Caco-2 (cell line): Measurements from ENCODE around the gene RTL10. TPM values are rescaled to one million over a fixed set of nuclear protein-coding genes. Genes with fewer than 3 reads are reported as not detected.

Experiments used
- BruUV-seq: library from RNA; stranded (reverse); fragments of 400-500 nt; replicated peaks from 2 replicates; lab custom pipeline; 2021; lab: Mats Ljungman, UMichigan
- CTCF ChIA-PET: fragments of 300-600 bp; sonication (Branson Sonifier 250); formaldehyde crosslinking; loops from one replicate; lab custom pipeline; 2022; ENCODE audit warnings: antibody characterized with exemption; lab: Charles Lee
- POLR2A ChIA-PET: fragments of 300-600 bp; sonication (Branson Sonifier 250); formaldehyde crosslinking; loops from one replicate; lab custom pipeline; 2022; ENCODE audit warnings: antibody characterized with exemption; lab: Charles Lee
- DNase-seq, 2 experiments: peaks; one replicate each; pipeline versions ENCODE4 v3.0.0 to v3.0.0-alpha.2; 2020 to 2022
- H3K27me3 ChIP-seq: replicated peaks from 2 replicates; pipeline ENCODE4 v1.6.0; 2011; ENCODE audit warnings: low read length; ENCODE audit not compliant: control insufficient read depth, insufficient read depth
- H3K36me3 ChIP-seq: 2 replicates; pipeline ENCODE4 v1.5.1; 2011; ENCODE audit warnings: low read length; ENCODE audit not compliant: control insufficient read depth, insufficient read depth
- H3K4me1 ChIP-seq: fragments of 250-450 bp; sonication (Bioruptor Pico); 2 replicates; pipeline ENCODE4 v1.5.1; 2020; ENCODE audit warnings: mild to moderate bottlenecking
- H3K4me3 ChIP-seq: 2 replicates; pipeline ENCODE4 v1.5.1; 2011; ENCODE audit warnings: low read depth, mild to moderate bottlenecking, control low read depth, low read length
- H3K9me3 ChIP-seq: fragments of 250-450 bp; sonication (Bioruptor Pico); 2 replicates; pipeline ENCODE4 v1.5.1; 2020; ENCODE audit warnings: mild to moderate bottlenecking, moderate library complexity
- H3K27ac Mint-ChIP-seq: one replicate; pipeline ENCODE4 v1.8.0; 2022; ENCODE audit warnings: mixed read lengths; ENCODE audit not compliant: unreplicated experiment
- H3K27me3 Mint-ChIP-seq: one replicate; pipeline ENCODE4 v1.8.0; 2022; ENCODE audit warnings: mixed read lengths; ENCODE audit not compliant: insufficient read depth, unreplicated experiment
- H3K36me3 Mint-ChIP-seq: one replicate; pipeline ENCODE4 v1.8.0; 2022; ENCODE audit warnings: mild to moderate bottlenecking, mixed read lengths; ENCODE audit not compliant: insufficient read depth, unreplicated experiment
- H3K4me1 Mint-ChIP-seq: one replicate; pipeline ENCODE4 v1.8.0; 2022; ENCODE audit warnings: low read depth, mixed read lengths; ENCODE audit not compliant: unreplicated experiment
- H3K4me3 Mint-ChIP-seq: one replicate; pipeline ENCODE4 v1.8.0; 2022; ENCODE audit warnings: mild to moderate bottlenecking, moderate library complexity, mixed read lengths; ENCODE audit not compliant: unreplicated experiment
- H3K9me3 Mint-ChIP-seq: one replicate; pipeline ENCODE4 v1.8.0; 2022; ENCODE audit warnings: mixed read lengths; ENCODE audit not compliant: unreplicated experiment
- intact Hi-C: fragments of 100-400 bp; cut with micrococcal nuclease; formaldehyde crosslinking; loops from one replicate; pipeline ENCODE4 v1.10.0; 2022; ENCODE audit not compliant: unreplicated experiment
- total RNA-seq: library from RNA; stranded (reverse); gene quantifications from 2 replicates; pipeline ENCODE4 v1.2.3, GENCODE V29; 2022
- TF ChIP-seq, protein P1 (sequence below), 2 experiments: fragments of 200-600 bp in 1 of 2; IDR thresholded peaks; 1 replicate in 1 of 2; 2 replicates in 1 of 2; pipeline versions ENCODE4 v1.5.1 to v1.8.0; 2011 to 2022; ENCODE audit warnings: antibody characterized with exemption in 1 of 2, control low read depth in 1 of 2, inconsistent platforms in 1 of 2, low read depth in 1 of 2, low read length in 1 of 2, mild to moderate bottlenecking in 1 of 2, moderate library complexity in 1 of 2; ENCODE audit not compliant: insufficient read depth in 1 of 2, severe bottlenecking in 1 of 2, unreplicated experiment in 1 of 2

RTL10 gene
- total RNA-seq, 1 experiment from 2014 or later: 27.5 TPM

DNA sequence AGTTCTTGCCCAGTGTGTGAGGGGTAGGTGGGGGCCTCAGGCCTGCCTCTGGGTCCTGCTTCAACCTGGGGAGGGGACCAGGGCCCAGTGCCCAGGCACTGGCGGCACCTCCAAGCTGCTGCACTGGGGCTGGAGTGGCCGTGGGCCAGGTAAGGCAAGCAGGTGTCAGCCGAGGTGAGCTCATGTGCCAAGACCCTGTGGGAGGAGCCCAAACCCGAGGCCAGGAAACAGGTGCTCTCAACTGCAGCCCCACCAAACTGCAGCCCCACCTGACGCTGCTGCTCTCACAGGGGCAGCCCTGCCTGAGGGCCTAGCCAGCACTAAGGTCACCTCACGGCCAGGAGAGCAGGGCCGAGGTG lies 18.1 kb upstream of the RTL10 start:
- Histone ChIP-seq H3K4me3 (no peak overlapping the region), H3K4me1 (no peaks in the 10 kb centered on the region), H3K9me3 (no peaks in the 10 kb centered on the region), H3K36me3 (no peaks in the 10 kb centered on the region), H3K27me3 (no peaks in the 10 kb centered on the region)
- CTCF ChIA-PET: no interaction called here
- H3K4me1 Mint-ChIP-seq: no peaks in the 10 kb centered on the region
- no peaks in the 10 kb centered on the region for H3K9me3 Mint-ChIP-seq
- no peak for DNase-seq
- BruUV-seq: no TSS peak
- no peak overlapping the region for H3K27ac Mint-ChIP-seq
- no peak overlapping the region for H3K4me3 Mint-ChIP-seq
- TF ChIP-seq, protein P1, sequence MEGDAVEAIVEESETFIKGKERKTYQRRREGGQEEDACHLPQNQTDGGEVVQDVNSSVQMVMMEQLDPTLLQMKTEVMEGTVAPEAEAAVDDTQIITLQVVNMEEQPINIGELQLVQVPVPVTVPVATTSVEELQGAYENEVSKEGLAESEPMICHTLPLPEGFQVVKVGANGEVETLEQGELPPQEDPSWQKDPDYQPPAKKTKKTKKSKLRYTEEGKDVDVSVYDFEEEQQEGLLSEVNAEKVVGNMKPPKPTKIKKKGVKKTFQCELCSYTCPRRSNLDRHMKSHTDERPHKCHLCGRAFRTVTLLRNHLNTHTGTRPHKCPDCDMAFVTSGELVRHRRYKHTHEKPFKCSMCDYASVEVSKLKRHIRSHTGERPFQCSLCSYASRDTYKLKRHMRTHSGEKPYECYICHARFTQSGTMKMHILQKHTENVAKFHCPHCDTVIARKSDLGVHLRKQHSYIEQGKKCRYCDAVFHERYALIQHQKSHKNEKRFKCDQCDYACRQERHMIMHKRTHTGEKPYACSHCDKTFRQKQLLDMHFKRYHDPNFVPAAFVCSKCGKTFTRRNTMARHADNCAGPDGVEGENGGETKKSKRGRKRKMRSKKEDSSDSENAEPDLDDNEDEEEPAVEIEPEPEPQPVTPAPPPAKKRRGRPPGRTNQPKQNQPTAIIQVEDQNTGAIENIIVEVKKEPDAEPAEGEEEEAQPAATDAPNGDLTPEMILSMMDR (IDR thresholded peaks at IDR 0.05; ENCODE audit: insufficient read depth in 1 of 2, low read depth in 1 of 2, low read length in 1 of 2, severe bottlenecking in 1 of 2, unreplicated experiment in 1 of 2): no peak
- intact Hi-C loops: no loop called here
- H3K27me3 Mint-ChIP-seq: no peaks in the 10 kb centered on the region
- POLR2A ChIA-PET: no interaction called here
- H3K36me3 Mint-ChIP-seq: peaks cover 2% of the 10 kb centered on the region

DNA sequence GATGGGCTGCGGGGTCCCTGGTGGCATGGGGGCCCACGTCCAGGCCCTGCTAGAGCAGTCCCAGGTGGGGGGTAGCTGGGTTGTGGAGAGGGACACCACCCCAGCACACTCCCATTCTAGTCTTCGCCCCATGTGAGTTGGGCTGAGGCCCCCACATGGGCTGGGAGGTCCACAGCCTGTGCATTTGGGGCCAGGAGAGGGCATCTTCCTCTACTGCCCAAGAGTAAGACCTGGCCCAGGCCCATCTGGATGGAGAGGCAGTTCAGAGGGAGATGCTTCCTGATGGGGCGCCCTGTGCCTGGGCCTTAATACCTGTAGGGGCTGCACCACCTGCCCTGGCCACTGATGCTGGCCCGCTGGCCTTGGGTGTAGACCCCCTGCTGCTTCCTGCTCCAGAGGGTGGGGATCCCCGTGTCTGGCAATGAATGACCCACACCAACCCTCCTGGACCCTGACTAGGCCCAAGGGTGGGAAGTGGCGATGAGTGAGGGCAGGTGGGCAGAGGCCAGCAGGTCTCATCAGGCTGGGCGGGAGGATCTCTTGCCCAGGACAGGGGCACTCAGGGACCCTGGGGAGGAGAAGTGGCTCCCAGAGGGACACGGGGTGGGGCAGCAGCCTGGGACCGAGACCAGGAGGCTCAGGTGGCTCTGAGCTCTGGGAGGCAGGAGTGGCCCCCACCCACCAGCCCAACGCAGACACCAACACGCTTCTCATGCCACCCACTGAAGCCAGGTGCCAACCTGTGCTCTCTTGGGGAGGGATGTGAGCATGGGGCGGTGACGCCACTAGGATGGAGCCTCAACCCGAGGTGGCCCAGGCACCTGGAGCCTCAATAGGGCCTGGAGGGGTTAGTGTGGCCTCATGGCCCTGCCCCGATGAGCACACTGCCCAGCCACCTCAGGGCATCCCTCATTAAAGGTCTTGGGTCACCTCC lies 17.4 kb upstream of the RTL10 start:
- CTCF ChIA-PET: no interaction called here
- Mint-ChIP-seq H3K4me3 (no peak overlapping the region), H3K27me3 (no peaks in the 10 kb centered on the region), H3K9me3 (no peaks in the 10 kb centered on the region), H3K4me1 (no peaks in the 10 kb centered on the region), H3K27ac (no peak overlapping the region), H3K36me3 (no peaks in the 10 kb centered on the region)
- no peak overlapping the region for H3K4me3 ChIP-seq
- H3K9me3 ChIP-seq: no peaks in the 10 kb centered on the region
- no peaks in the 10 kb centered on the region for H3K27me3 ChIP-seq
- H3K36me3 ChIP-seq: no peaks in the 10 kb centered on the region
- intact Hi-C loops: no loop called here
- DNase-seq: no peak
- no peaks in the 10 kb centered on the region for H3K4me1 ChIP-seq
- POLR2A ChIA-PET: no interaction called here
- TF ChIP-seq, protein P1 (IDR thresholded peaks at IDR 0.05; ENCODE audit: insufficient read depth in 1 of 2, low read depth in 1 of 2, low read length in 1 of 2, severe bottlenecking in 1 of 2, unreplicated experiment in 1 of 2): no peak
- BruUV-seq: no TSS peak

DNA sequence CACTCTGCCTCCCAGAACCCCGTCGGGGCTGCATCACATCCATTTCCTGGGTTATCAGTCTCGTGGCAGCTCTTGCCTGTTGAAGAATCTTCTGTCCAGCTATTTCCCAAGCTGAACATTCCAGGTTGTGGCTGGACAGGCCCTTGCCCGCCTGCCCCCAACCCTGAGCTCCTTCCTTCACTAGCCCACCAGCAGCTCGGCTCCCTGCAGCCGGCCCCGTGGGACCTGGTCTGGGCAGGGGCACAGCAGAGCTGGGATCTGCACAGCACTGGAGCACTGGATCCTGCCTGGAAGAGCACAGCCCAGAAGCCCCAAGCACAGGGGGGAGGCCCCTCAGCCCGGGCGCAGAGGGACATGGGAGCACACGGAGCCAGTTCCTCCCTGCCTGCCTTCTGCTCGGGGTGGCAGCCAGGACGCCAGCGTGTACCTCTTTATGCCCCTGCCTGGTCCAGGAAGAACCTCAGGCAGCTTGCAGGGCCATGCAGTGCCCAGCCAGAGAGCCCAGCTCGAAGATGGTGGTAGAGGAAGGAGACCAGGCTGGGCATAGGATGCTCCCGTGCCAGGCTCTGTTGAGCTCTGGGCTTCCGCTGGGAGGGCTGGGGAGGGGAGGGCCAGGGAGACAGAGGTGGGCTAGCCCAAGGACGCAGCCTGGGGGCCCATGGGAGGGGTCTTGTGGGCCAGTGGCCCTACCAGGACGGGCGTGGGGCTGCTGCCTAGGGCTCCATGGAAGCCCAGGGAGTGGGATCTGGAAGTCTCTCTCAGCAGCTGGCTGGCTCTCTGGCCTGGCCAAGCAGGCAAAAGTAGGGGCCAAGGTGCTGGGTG lies 16.6 kb upstream of the RTL10 start:
- CTCF ChIA-PET: interaction anchor here (0.6 kb wide), 1 partner anchor 60 kb away, joined by 4 read pairs; no protein-coding TSS in a partner anchor
- Histone ChIP-seq H3K36me3 (no peaks in the 10 kb centered on the region), H3K9me3 (no peaks in the 10 kb centered on the region), H3K27me3 (no peaks in the 10 kb centered on the region), H3K4me1 (no peaks in the 10 kb centered on the region; the same call in 1 of the 2 replicates), H3K4me3 (no peak overlapping the region)
- Mint-ChIP-seq H3K36me3 (no peaks in the 10 kb centered on the region), H3K4me1 (no peaks in the 10 kb centered on the region), H3K4me3 (no peak overlapping the region), H3K9me3 (no peaks in the 10 kb centered on the region), H3K27me3 (no peaks in the 10 kb centered on the region), H3K27ac (no peak overlapping the region)
- POLR2A ChIA-PET: no interaction called here
- intact Hi-C loops: no loop called here
- no peak for DNase-seq
- TF ChIP-seq, protein P1 (IDR thresholded peaks at IDR 0.05; ENCODE audit: insufficient read depth in 1 of 2, low read depth in 1 of 2, low read length in 1 of 2, severe bottlenecking in 1 of 2, unreplicated experiment in 1 of 2): no peak
- BruUV-seq: no TSS peak
